GM19468 (cell line): ENCODE measurements around the gene LRRC38.
"Not testable (repeated sequence)": the region's sequence is repeated elsewhere in the genome, so short reads cannot be mapped to it uniquely, and the experiment has no call there.

Source experiments
- ATAC-seq: cut with Tn5 transposase; IDR thresholded peaks from one replicate; pipeline ENCODE4 v1.9.1; 2021; ENCODE audit warnings: mild to moderate bottlenecking, moderate library complexity, moderate number of reproducible peaks; ENCODE audit not compliant: unreplicated experiment; ENCODE audit errors: extremely low read depth

The LRRC38 gene, protein sequence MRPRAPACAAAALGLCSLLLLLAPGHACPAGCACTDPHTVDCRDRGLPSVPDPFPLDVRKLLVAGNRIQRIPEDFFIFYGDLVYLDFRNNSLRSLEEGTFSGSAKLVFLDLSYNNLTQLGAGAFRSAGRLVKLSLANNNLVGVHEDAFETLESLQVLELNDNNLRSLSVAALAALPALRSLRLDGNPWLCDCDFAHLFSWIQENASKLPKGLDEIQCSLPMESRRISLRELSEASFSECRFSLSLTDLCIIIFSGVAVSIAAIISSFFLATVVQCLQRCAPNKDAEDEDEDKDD

DNA sequence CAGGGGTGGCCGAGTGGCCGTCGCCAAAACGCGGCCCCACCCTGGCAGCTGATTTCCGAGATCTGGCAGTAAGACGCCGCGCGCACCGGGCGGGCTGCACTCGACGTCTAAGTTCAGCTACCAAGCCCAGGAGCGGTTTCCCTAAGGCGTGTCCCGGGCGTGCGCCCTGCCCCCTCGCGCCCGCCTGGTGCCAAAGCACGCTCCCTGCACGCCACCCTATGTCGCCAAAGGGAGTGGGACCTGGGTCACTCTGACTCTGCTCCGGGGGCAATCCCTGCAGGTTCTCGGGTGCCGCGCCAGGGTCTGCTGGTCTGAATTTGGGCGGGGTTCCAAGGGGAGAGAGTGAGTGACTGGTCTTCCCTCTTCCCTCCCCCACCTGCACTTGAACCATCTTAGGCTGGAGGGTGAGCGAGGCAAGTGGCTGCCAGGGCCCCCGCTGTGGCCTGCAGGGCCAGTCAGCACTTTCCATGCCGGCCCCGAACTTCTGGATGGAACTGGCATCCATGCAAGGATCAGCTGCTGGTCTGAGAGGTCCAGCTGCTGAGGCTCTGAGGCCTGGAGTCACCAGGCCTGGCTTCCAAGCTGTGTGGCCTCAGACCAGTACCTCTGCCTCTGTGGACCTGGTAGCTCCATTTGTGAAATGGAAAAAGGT, at the start of gene LRRC38:
LRRC38 (minus strand) TSS at position 109 of the 652 bp plus-strand sequence. CDS start 410 bp downstream, outside the sequence.
- ATAC-seq = no peak

DNA sequence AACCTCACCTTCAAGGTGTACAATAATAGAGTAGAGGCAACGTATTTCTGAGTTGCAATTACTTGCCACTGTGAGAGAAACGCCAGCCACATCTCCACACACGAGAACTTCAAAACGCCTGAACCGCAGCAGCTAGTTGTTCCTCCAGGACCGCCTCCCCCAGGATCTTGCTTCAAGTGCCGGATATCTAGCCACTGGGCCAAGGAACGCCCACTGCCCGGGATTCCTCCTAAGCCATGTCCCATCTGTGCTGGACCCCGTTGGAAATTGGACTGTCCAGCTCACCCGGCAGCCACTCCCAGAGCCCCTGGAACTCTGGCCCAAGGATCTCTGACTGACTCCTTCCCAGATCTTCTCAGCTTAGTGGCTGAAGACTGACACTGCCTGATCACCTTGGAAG, 49.2 kb upstream of the LRRC38 start:
- ATAC-seq = not testable (repeated sequence)

DNA sequence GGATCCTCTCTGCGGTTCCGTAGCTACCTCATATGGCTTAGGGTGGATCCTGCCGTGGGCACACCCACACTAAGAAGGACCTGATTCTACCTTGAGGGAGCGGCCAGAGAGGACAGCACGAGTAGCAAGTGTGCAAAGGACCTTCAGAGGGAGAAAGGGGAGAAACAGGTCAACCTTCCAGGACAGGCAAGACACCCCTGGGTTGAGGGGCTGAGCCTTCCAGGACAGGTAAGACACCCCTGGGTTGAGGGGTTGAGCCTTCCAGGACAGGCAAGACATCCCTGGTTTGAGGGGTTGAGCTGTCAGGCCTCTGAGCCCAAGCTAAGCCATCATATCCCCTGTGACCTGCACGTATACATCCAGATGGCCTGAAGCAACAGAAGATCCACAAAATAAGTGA, 46.7 kb upstream of the LRRC38 start:
- ATAC-seq = no peak

DNA sequence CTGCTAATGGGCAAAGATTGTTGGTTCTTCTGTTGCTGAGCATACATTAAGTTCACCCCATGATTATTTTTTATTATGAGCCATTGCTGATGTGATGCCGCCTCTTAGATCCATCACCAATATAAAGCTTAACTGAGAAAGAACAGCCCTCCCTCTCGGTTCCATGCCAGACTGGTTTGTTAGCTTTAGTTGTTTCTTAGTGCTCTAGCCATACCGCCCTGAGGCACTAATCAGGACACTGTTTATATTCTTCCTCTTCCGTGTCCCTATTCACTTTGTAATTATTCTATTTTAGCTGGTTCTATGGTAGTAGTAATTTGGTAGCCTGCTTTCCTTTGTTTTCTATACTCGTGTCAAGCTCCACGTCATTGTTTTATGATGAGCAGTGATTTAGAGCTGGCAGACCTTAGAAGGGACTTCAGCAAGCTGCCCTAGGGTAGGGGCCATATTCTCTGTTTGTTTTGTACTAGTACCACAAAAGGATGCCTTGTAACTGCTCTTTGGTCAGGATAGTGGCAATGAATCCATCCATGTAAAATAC, 42.5 kb upstream of the LRRC38 start:
- ATAC-seq = no peak

DNA sequence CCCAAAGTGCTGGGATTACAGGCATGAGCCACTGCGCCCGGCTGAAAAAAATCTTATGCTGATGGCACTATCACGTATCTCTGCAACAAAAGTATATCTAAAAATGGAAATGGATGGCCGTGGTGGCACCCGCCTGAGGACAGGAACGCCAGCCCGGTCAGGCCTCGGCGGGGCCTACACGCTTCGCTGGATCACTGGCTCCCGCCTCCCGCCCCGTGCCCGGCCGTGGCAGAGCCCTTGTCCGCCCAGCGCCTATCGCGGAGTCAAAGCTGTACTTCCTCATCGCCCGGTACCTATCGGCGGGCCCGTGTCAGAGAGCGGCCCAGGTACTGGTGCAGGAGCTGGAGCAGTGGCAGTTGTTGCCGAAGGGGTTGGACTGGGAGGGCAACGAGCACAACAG, 41.0 kb upstream of the LRRC38 start:
- no peak for ATAC-seq

DNA sequence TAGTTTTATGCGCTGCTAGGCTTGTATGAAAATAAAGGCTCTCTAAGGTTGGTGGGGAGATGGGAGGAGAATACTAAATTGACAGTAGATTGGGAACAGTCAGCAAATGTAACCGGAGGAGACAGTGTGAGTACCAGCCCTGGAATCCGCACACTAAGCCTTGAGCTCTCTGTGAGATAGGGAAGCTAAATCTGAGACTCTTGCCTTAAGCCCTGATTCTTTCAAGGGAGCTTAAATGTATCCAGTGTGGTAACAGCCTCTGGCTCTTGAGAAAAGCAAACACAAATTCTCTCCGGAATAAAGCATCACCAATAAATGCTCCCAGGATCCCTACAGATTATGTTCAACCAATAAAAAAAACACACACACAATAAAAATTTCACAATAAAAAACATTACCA, 36.9 kb upstream of the LRRC38 start:
- no peak for ATAC-seq

DNA sequence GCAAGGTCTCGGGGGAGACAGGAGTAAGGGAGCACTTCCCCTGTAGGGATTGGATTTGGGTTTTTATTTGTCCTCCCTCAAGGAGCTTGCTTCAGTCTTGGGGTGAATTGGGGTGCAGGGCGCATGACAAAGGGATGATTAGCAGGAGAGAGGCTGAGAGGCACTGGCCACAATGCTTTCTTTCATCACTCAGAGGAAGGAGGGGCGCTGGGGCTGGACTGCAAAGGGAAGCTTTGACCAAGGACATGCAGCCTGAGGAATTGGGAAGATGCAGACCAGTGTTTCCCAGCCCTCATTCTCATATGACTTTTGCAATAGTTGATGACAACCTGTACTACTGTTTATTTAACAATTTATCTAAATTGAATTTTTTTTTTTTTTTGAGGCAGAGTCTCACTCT, 35.7 kb upstream of the LRRC38 start:
- no peak for ATAC-seq

DNA sequence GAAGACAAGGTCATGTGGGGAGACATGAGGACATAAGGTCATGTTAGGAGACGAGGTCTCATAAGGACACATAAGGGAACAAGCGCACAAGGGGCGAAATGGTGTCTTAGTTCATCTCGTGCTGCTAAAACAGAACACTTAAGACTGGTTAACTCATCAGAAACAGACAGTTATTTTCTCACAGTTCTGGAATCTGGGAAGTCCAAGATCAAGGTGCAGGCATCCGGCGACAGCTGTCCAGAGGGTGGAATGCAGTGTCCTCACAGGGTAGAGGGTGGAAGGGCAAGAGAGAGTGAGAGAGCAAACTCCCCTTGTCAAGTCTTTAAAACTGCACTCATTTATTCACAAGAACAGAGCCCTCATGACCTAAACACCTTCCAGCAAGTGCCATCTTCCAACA, 35.2 kb upstream of the LRRC38 start:
- no peak for ATAC-seq

DNA sequence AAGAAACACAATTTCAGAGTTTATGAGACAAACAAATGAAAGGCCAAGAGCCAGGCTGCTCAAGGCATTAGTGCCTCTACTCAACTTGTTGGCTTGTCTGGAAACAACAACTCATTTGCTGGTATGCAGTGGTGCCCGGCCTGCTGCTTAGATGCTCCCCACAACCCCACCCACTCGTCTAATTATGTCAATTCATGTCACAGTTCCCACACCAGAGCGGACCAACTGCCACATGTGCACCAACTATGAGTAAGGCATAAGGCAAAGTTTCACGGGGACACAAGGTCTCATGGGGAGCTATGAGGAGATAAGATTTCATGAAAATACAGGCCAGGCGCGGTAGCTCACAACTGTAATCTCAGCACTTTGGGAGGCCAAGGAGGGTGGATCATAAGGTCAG, 34.5 kb upstream of the LRRC38 start:
- no peak for ATAC-seq

DNA sequence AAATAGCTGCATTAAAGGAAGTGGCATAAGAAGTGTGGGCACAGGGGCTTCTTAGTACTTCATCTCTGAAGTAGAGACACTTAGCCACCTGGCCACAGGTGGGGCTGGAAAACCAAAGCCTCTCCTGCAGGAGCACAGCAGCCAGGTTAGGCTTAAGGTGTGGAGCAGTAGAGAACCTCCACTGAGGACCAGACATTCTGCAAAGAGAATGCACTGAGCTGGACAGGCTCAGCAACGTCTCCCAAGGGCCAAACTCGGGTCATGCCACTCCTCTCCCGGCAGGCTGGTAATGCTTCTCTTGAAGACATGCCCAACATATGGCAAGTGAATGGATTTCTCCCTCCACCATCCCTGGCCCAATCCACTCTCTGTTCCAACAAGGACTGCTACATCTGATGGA, 33.0 kb upstream of the LRRC38 start:
- ATAC-seq = no peak

DNA sequence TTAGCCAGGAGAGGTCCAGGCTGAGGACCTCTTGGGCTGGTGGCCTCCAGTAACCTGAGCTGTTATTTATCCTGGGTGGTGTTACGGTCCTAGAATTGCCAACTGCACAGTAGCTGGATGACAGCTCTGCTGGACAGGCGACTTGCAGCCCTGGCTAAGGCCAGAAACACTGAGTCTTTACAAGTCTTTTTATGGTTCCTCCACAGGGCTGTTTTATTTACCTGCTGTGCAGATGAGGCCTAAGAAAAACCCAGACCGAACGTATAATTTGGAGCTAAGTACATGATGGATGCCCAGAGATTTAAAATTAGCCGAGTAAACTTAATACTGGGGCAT, 30.4 kb upstream of the LRRC38 start:
- no peak for ATAC-seq

DNA sequence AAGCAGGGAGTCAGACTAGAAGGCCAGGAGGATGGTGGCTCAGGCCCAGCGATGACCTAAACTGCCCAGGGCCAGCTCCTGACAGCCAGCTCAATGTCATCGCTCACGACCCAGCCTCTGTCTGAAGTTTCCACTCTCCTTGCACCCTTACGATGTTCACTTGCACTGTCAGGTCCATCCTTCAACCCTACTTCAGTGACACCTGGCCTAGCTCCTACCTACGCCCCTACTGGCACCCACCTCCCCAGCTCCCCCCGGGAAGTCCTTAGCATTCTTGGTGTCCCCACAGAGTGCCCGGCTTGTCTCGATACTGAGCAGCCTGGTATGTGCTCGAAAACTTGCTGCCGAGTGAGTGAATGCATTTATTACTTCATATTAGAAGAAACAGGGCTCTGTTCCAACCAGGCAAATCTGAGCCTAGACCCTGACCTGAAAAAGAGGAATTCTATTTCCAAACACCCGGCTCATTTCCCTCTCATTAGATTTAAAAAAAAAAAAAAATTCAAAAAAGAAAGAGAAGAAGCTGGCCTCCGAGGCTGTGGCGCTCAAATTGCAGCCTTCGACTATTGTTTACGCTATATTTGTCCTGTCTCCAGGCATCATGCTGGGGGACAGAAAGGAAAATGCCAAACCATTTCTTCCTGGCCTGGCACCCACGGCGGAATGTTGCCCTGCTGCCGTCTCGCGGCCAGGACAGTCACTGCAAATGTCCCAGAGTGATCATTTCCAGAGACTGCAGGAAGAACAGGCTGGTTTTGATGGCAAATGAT, 29.8 kb upstream of the LRRC38 start:
- ATAC-seq = no peak

DNA sequence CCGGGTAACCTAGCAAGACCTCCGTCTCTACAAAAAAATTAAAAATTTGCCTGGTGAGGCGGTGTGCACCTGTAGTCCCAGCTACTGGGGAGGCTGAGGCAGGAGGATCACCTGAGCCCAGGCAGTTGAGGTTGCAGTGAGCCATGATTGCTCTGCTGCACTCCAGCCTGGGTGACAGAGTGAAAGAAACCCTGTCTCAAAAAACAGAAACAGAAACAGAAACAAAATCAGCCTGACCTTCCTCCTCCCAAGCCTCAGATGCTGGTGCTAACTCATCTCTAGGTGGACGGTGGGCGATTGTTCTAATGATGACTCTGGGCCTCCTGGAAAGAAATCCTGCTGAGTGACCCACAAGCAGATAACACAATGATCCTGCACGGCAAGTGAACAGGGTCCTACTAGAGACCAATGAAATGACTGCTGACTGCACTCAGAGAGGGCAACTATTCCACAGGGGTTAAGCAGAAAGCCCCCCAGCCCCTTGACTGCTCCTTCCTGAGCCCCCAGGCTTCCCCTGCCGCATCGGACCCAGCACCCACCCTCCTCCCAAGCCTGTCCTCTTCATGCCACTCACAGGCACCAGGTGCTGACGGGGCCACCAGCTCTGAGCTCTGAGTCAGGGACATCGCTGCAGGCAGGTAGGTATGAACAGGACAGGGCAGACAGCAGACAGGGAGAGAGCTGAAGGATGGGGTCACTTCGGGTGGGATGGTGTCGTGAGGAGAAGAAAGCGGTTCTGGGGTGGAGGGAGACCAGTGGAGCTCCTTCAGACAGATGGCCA, 27.8 kb upstream of the LRRC38 start:
- no peak for ATAC-seq

DNA sequence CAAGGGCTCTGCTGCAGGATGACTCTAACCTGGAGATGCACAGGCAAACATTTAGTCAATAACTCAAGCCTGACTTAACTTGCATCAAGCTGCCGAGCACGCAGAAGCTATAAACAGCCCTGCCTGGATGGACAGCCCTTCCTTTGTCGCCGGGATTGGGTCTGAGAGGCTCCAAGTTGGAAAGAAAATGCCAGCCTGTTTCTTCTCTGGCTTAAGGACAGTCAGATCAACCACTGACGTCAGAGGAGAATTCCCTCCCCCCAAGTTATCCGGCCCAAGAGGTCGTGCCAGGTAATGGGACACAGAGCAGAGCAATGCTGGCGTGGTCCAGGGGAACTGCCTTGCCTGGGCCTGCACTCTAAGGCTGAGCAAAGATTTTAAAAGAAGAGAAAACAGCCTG, 27.1 kb upstream of the LRRC38 start:
- ATAC-seq = no peak

DNA sequence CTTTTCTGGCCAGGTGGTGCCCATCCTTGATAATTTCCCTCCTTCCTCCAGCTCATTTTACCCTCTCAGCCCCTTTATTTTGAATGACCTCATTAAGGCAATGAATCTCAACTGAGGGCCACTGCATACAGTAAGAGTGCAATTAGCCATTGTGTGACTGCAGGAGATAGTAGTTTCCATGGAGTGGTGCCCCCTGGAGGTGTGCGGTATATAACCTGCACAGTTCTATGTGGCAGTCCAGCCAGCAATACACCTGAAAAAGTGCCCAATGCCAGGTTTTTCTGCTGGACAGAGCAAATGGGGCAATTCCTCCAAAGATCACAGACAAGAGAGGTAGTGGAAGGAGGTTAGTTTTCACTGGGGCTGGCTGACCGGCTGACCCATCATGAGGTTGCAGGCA, 25.9 kb upstream of the LRRC38 start:
- no peak for ATAC-seq

DNA sequence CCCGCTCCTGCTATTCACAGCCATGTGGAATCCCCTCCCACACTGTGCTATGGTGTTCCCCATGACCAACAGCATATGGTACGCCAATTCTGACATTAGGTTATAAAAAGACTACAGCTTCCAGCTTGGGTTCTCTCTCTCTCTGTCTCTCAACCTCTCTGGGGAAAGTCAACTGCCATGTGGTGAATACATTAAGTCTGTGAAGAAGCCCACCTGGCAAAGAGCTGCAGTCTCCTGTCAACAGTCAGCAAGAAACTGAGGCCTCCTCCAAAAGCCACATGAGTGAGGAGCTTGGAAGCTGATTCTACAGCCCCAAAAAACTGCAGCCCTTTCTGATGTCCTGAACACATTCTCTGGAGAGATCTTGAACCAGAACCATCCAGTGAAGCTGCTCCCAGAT, 25.0 kb upstream of the LRRC38 start:
- ATAC-seq = no peak

DNA sequence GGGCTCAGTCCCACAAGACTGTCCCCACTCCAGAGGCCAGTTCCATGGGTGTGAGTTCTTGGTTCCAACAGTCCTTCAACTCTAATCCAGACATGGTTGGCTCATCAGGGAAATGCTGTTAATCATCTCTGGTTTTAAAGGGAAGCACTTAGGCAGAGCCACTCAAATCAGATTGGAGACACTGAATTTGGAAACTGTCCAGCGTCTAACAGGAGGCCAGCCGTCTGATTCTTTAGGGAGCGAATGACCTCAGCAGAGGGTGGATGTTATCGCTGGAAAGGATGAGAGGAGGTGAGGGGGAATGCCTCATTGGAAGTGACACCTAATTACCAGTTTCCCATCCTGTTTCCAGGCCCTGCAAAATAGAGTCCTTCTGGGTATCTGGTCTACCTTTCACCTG, 22.8 kb upstream of the LRRC38 start:
- ATAC-seq = no peak

DNA sequence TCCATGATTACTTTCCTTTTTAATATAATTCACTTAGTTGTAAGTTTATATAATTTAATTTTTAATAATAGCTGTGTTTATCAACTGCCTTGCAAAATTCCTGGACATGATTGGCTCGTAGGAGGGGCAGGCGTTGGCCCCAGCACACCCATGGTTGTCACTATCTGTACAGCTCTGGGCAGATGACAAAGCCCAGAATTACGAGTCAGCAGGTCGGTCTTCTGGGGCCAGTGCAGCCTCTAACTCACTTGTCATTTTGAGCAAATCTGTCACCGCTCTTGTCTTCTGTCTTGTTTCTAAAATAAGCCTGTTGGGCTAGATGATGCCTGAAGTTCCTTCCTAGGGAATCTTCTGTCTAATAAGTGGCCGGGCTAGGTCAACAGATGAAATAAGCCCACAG, 21.4 kb upstream of the LRRC38 start:
- no peak for ATAC-seq

DNA sequence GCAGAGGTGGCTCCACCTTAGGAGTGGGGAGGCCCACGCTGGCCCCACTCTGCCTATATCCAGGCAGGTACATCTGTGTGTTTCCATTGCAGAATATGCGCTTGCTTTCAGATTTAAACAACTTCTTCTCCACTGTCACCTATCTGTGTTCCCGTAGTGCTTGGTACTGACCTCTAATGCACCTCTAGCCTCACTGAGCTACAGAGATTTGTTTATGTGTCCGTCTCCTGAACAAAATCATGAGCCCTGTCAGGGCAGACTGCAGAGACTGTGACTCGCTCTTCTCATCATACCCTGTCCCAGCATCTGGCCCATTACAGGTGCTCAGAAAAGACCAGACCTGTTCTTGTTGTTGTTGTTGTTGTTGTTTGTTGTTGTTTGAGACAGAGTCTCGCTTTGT, 14.5 kb upstream of the LRRC38 start:
- ATAC-seq = no peak

DNA sequence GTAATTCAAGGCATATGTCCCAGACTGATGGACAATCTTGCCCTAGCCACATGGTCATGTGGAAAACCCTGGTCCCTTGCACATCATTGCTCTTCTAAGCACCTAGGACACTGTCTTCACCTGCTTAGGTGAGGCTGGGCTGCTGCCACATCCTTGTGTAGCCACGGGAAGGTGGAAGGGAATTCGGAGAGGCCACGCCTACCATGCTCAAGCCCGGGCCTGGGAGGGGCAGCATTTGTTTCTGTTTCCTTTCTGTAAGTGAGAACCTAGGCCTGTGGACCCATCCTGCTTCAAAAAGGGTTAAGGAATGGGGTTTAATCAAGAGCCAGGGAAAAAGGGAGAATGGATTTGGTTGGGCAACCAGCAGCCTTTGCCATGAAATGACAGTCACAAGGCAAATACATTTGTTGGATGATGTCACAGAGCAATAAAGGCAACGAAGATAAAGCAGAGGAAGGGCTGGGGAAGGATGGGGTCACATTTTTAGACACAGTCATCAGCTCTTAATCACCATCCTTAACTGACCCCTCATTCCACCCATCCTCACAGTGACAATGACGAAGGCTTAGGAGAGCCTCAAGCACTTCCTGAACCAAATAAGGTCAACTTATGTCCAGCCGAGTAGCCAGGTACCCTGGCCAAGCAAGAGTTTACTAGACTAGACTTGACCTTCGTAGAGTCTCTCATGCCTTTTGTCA, 10.1 kb upstream of the LRRC38 start:
- ATAC-seq = no peak
